ENCODE results near the gene CDIPT.
"Not testable (repeated sequence)": the region's sequence is repeated elsewhere in the genome, so short reads cannot be mapped to it uniquely, and the experiment has no call there.

Gene CDIPT

GRCh38 chr16:29877266-29877961 lies 14.4 kb upstream of the CDIPT start:
- TF ChIP-seq CTCF (IDR thresholded peaks at IDR 0.05; ENCODE audit: low read depth, low read length) = no peak
- no peak for DNase-seq (ENCODE audit: extremely low read depth, low read depth)

GRCh38 chr16:29876594-29877249 lies 13.7 kb upstream of the CDIPT start:
- no peak for TF ChIP-seq CTCF (IDR thresholded peaks at IDR 0.05; ENCODE audit: low read depth, low read length)
- no peak for DNase-seq (ENCODE audit: extremely low read depth, low read depth)

- no peak for TF ChIP-seq CTCF (IDR thresholded peaks at IDR 0.05; ENCODE audit: low read depth, low read length)
- DNase-seq (ENCODE audit: extremely low read depth, low read depth) = no peak
Observed at GRCh38 chr16:29876217-29876593, 13.2 kb upstream of the CDIPT start.

GRCh38 chr16:29875206-29875605 lies 12.2 kb upstream of the CDIPT start:
- no peak for TF ChIP-seq CTCF (IDR thresholded peaks at IDR 0.05; ENCODE audit: low read depth, low read length)
- DNase-seq (ENCODE audit: extremely low read depth, low read depth) = no peak

- TF ChIP-seq CTCF (IDR thresholded peaks at IDR 0.05; ENCODE audit: low read depth, low read length) = no peak
- no peak for DNase-seq (ENCODE audit: extremely low read depth, low read depth)
Observed at GRCh38 chr16:29873319-29873718, 10.3 kb upstream of the CDIPT start.

- no peak for DNase-seq (ENCODE audit: extremely low read depth, low read depth)
- no peak for TF ChIP-seq CTCF (IDR thresholded peaks at IDR 0.05; ENCODE audit: low read depth, low read length)
Observed at GRCh38 chr16:29871822-29872546, 9.0 kb upstream of the CDIPT start.

- DNase-seq (ENCODE audit: extremely low read depth, low read depth) = not testable (repeated sequence)
Observed at GRCh38 chr16:29869067-29869466, 6.0 kb upstream of the CDIPT start.

All from AG09319 (cell line).